ENCODE data around the gene STRBP.
A peak's percentile ranks its signal among the peaks of the same experiment; 100 is the strongest.

STRBP gene

DNA sequence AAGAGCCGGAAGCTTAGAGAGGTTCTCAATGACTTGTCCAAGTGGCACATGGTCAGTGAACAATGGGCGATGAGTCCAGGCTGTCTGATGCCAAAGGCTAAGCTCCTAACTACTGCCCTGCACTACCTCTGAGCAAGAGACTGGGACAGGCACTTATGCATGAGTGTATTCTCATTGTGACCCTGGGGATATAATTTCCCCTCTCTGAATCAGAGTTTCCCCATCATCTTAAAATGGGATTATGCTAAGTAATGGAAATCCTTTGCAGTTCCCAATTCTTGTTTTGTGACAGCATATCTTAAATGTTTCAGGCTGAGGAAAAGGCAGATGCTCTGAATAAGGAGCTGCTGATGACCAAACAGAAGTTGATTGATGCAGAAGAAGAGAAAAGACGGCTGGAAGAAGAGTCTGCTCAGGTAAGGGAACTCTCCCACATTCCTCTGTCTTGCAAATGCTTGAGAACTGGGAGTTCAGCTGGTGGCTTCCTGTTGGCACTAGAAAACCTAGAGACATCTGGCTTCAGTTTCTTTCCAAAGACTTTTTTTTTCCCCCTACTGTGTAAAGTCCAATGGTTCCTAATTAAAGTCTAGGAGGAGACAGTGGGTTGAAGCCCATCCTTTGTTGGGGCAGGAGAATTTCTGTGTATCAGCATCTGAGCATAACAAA is 170.8 kb downstream of the STRBP start:
- DNase-seq (ENCODE audit: low spot score), result no peak

DNA sequence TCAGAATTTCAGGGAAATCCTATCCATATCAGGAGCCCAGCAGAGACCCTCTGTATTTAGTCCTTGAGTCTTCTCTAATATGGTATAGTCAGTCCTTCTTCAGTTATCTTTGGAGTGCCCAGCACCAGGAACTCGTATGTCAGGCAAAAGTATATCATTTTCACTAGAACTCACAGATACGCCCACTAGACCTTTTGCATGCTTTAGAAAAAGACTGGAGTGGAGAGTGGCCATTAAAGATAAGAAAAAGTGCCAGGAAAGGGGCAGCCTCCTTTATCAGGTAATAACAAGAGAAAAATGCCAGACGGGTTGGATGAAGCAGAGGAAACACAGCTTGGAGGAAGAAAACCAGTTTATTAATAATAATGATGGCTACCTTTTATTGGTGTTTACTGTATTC is 171.4 kb downstream of the STRBP start:
- no peak for DNase-seq (ENCODE audit: low spot score)

DNA sequence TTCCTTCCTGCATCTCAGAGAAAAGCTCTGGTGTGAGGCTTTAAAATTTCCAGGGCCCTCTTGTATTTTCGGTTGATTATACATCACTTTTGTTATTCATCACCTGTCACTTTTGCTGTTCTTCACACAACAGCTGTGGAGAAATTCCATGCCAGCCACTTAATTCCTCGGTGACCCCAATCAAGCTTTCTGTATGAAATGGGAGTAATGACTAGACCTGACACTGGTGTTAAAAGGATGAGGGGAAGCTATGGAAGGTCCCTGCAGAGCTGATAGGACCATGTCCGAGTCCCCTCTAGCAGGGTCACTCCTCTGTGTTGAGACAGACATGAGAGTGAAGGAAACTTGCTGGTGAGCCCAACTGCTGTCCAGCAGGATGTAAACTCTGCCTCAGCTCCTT is 175.2 kb downstream of the STRBP start:
- DNase-seq (ENCODE audit: low spot score), result no peak

DNA sequence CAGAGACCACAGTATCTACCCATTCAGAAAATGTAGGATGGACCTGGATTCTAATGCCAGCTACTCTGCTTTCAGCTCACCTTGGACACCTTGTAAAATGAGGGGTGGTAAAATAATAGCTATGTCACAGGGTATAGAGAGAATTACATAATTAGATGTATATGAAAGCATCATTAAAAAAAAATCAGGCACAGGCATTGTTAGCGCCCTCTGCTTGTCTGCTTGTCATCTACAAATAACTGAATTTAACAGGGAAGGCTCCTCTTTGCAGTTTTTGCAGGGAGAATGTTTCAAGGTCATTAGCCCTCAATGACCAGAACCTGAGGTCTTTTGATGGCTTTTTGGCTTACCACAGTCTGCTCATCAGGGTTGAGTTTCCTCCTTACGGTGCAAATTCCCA is 176.9 kb downstream of the STRBP start:
- DNase-seq (ENCODE audit: low spot score), result no peak

DNA sequence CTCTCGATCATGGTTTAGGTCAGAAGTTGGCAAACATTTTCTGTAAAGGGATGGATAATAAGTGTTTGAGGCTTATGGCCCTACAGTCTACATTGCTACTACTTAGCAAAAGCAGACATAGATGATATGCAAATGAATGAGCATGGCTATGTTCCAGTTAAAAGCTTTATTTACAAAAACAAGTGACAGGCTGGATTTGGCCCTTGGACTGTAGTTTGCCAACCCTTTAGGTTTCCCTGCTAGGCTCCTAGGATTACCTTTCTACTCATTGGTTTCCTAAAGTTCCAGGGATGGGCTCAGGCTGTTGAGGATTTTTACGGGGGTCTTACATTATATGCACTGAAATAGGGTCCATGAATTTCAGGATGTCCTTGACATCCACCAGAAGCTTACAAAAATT is 177.4 kb downstream of the STRBP start:
- no peak for DNase-seq (ENCODE audit: low spot score)

DNA sequence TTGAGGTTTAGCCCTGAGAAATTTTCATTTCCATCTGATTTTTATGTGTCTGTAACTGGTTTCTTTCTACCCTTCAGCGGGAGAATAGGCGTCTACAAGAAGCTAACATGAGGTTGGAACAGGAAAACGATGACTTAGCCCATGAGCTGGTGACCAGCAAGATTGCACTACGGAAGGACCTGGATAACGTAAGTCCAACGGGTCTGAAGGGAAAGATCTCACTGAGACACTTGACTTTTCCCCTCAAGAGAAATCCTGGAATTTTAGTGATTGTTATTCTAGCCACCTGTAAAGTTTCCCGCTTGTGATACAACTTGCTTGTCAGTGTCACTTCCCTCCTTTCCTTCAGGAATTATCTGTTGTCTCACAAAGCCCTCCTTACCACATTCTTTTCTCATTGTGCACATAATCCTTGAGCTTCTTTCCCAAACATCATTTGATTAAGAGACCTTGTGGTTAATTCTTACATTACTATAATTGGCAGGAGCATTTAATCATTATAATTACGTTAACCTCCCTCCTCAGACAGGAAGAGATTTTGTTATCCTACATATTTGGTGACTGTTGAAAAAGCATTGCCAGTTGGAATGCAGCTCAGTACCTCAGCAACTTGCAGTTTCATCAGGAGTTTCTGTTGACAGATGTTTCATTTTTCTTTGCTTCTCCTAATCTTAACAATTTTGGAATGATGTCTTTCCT is 178.0 kb downstream of the STRBP start:
- no peak for DNase-seq (ENCODE audit: low spot score)

DNA sequence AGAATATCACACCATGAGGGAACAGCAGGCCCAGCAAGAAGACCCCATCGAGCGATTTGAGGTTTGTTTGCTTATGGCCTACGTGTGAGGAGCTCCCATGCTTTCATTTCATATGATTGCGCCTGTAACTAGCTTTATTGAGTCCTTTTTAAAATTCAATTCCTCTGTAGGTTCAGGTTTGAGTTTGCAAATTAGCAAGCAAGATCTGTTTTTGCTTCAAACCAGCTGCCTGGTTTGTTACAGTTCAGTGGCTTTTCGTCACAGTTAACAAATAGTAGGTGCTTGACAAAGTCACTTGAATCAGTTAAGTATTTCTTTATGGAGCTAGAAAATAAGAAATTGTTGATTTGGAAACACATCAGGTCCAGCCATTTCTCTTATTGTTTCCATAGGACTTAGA is 178.6 kb downstream of the STRBP start:
- no peak for DNase-seq (ENCODE audit: low spot score)

DNA sequence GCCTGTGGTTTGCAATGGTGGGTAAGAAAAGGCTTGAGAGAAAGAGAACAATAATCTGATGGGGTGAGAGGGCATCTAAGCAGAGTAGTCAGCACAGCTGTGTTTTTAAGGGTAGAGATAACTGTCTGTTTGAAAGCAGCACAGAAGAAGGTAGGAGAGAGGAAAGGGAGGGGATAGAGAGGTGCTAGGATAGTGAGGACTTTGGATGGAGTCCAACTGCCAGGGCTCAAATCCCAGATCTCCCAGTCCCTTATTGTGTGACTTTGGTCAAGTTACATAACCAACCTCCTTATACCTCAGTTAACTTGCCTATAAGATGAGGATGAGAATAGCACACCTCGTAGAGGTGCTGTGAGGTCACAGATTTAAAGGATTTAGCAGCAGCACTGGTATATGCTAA is 179.3 kb downstream of the STRBP start:
- DNase-seq (ENCODE audit: low spot score), result no peak

DNA sequence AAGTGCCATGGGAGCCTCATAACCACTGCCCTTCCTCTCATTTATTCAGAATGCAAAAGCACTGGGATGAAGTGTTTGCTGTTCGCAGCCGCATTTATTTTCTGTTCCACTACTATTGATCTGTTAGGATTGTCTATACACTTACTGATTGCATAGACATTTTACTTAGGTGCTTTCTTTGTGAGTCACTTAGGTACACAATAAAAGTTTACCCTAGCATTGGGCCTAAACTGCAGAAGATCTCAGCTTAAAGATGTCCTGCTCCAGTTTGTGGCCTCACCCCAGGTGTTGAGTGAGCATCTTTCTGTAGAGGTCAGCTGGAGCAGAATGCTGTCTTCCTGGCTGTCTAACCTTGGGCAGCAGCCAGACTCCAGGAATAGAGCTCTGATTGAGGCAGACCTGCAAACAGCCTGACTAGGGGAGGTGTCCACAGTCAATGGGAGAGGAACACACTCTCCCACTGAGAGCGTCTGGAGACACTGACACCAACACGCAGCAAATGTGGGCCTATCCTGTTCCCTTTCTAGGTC is 181.0 kb downstream of the STRBP start:
- no peak for DNase-seq (ENCODE audit: low spot score)

DNA sequence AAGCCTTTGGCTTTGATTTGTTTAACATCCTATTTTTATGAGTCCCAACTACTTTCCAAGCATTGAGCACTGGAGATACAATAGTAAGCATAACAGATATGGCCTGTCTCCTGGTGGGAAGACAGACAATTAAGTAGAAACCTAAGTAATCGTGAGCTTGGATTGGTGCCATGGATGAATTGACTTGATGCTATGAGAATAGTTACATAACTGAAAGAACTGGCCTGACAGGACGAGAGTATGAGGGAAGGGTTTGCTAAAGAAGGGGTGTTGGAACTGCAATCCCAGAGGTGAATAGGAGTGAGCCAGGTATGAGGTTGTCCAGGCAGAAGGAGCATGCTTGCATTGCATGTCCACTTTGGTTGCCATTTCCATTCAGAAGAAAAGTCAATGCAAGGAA is 182.5 kb downstream of the STRBP start:
- no peak for DNase-seq (ENCODE audit: low spot score)

DNA sequence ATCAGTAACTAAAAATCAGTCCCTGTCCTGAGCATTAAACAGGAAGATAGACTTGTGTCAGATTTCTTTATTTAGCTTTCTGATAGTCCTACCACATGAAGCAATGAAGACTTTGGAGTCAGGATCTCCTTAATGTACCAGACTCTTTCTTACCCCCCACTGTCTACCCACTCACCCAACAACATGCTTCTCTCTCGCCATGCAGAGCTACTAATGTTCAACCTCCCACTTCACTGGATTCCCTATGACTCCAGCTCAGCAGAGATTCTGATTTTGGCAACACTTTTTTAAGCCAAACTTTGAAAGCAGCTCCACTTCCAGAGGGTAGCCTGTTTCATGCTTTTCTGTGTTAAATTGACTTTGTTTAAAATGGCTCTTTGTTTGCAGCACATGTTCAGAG is 184.1 kb downstream of the STRBP start:
- no peak for DNase-seq (ENCODE audit: low spot score)

DNA sequence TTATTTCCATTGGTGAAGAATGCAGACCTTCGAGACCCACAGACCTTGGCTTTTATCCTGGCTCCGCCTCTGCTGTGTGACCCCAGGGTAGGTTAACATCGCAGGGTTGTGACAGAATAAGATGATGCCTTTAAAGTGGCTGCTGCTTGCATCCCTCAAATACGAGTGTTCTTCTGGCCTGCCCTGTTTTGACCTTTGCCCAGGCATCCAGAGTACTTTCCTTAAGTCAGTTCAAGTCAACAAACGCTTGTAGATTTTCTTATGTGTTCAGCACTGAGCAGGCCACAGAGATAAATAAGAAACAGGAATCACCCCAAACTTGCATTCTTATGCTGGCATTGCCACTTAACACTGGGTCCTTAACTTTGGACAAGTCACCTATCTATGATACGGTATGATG is 184.7 kb downstream of the STRBP start:
- DNase-seq (ENCODE audit: low spot score), result no peak

DNA sequence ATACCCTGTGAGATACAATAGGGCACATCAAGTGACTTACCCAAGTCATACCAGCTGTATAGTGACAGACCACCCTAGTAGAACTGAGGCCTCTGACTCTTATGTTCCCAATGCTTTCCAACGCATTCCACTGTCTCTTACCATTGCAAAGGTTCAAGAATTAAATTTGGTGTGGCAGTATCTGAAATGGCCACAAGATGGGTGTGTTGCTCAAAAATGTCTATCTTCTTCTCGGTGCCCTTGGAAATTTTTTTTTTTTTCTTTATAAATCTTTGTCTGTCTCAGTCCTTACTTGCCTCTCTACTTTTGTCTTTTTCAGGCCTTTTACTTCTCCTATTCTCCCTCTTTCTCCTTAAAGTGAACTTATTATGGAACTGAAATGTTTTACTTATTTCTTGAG is 186.6 kb downstream of the STRBP start:
- no peak for DNase-seq (ENCODE audit: low spot score)

DNA sequence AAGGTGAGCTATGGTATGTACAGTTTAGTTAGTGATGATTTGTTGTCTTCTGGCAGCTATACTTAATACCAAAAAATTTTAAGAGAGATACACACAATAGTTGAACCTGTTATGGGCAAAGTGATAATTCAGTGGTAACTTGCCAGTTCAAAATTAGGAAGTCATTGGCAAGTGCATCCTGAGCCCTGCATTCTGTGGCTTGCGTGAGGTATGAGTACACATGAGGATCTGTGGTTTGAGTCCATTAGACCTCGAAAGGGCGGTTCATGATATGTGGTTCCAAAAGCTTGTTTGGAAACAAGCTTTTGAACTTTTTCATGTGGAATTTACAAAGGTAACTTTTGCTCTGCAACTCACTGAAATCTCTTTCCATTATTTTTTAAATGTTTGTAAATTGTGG is 187.9 kb downstream of the STRBP start:
- no peak for DNase-seq (ENCODE audit: low spot score)

DNA sequence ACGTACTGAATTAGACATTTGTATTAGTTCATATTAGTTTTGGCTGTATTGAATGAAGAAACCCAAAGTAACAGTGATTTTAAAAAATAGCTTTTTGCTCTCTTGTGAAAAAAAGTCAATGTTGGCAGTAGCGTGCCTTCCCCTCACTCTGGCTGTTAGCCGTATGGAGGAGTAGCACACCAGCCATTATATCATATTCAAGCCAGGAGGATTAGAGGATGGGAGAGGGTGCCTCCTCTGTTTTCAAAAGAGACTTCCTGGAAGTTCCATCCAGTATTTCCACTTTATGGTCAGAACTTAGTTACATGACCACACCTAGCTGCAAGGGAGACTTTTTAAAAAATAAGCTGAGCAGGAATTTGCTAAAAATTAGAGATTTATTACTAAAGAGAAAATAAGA is 193.8 kb downstream of the STRBP start:
- no peak for DNase-seq (ENCODE audit: low spot score)

DNA sequence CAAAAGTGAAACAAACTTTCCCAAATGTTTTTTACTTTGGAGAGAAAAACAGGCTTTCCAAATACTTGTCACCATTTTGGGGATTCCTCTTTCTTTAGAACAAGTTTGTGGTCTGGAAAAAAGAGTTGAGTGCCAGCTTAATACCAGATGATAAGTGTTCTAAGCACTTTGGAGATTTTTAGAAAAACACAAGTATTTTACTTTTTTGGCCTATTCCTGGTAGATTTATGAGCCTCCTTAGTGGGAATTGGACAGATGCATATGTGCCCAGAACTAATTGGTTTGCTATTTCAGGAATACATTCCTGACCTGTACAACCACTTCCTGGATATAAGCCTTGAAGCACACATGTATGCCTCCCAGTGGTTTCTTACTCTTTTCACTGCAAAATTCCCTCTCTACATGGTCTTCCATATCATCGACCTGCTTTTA is 194.4 kb downstream of the STRBP start:
- peak; percentile 12 for DNase-seq (ENCODE audit: low spot score)

DNA sequence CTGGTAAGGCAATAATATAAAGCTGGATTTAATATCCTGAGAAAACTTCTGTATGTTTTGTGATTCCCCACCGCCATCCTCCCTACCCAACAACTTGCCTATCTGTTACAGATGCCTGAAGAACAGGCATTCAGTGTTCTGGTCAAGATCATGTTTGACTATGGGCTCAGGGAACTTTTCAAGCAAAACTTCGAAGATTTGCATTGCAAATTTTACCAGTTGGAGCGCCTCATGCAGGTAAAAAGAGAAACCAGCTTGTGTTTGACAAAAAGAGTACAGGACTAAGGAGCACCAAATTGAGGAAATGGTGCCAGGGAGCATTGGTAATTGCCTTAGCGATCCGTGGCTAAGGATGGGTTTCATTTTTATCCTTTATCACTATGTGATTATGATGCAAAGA is 194.9 kb downstream of the STRBP start:
- DNase-seq (ENCODE audit: low spot score), result no peak

DNA sequence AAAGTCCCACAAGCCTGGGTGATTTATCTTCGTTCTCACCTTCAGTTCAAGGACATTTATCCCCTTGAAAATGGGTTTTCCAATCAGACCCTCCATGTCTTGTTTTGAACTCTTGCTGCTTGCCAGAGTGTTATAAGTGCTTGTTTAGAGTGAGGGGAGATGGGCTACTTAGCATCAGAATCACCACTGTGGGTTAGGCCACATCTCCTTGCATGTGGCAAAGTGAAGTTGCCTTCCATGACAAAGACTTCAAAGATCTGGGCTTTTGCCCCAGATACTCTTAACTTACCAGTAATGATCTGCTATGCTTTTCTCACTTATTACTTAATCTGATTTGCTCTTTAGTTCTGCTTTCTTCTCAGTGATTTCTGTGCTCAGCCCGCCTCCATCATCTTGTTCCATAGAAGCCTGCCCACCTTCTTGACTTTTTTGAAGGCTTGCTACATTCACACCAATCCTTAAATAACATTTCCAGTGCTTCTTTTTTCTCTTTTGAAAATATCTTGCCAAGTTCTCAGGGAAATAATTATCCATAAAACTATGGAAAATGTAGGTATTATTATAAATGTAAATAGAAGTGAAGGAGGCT is 195.9 kb downstream of the STRBP start:
- no peak for DNase-seq (ENCODE audit: low spot score)
